LNCaP clone FGC (cell line): ENCODE data around the gene CNN3.

Experiments used
- DNase-seq: peaks from one replicate; pipeline ENCODE4 v3.0.0-alpha.2; 2011; ENCODE audit warnings: low read depth
- H3K4me3 ChIP-seq: 2 replicates; pipeline ENCODE4 v1.5.1; 2011; ENCODE audit warnings: mild to moderate bottlenecking, low read depth, low read length, control low read depth
- CTCF ChIP-seq: IDR thresholded peaks from 2 replicates; pipeline ENCODE4 v1.5.1; 2012; ENCODE audit warnings: mild to moderate bottlenecking; ENCODE audit not compliant: control insufficient read depth, insufficient read depth; ENCODE audit errors: extremely low read depth

CNN3 gene

GRCh38 chr1:94922761-94923331 lies 4.1 kb downstream of the CNN3 start:
- no peak overlapping the region for H3K4me3 ChIP-seq
- no peak for DNase-seq
- TF ChIP-seq CTCF, result no peak

GRCh38 chr1:94921977-94922376 lies 4.9 kb downstream of the CNN3 start:
- no peak for DNase-seq
- no peak for TF ChIP-seq CTCF
- H3K4me3 ChIP-seq, result no peak overlapping the region

GRCh38 chr1:94920061-94920460 lies 6.8 kb downstream of the CNN3 start:
- no peak overlapping the region for H3K4me3 ChIP-seq
- TF ChIP-seq CTCF, result no peak
- no peak for DNase-seq

- no peak for TF ChIP-seq CTCF
- no peak for DNase-seq
- H3K4me3 ChIP-seq, result no peak overlapping the region
These were observed 7.5 kb downstream of the CNN3 start for GRCh38 chr1:94919241-94920030.

GRCh38 chr1:94917251-94917650 lies 9.7 kb downstream of the CNN3 start:
- H3K4me3 ChIP-seq, result no peak overlapping the region
- no peak for DNase-seq
- TF ChIP-seq CTCF, result no peak

- no peak for DNase-seq
- no peak overlapping the region for H3K4me3 ChIP-seq
- no peak for TF ChIP-seq CTCF
These were observed 14.4 kb downstream of the CNN3 start for GRCh38 chr1:94912263-94913184.
